GM10248 (cell line): ENCODE data around the gene PTPN3.

Experiments used
- CTCF ChIA-PET: fragments of 300-600 bp; sonication (Branson Sonifier 250); formaldehyde crosslinking; extraction: SDS; loops from one replicate; lab custom pipeline; 2021; ENCODE audit warnings: antibody characterized with exemption; lab: Yijun Ruan, JAX
- POLR2A ChIA-PET: fragments of 350-650 bp; sonication (Branson Sonifier 250); formaldehyde crosslinking; extraction: SDS; loops from one replicate; lab custom pipeline; 2020; ENCODE audit warnings: antibody characterized with exemption; lab: Yijun Ruan, JAX
- DNase-seq: peaks from one replicate; pipeline ENCODE4 v3.0.0; 2012; ENCODE audit errors: extremely low spot score
- TF ChIP-seq, protein P1 (sequence below): IDR thresholded peaks from 2 replicates; pipeline ENCODE4 v1.5.1; 2012; ENCODE audit warnings: mild to moderate bottlenecking, low read depth; ENCODE audit errors: extremely low read depth, missing control alignments, control extremely low read depth

PTPN3 gene

DNA sequence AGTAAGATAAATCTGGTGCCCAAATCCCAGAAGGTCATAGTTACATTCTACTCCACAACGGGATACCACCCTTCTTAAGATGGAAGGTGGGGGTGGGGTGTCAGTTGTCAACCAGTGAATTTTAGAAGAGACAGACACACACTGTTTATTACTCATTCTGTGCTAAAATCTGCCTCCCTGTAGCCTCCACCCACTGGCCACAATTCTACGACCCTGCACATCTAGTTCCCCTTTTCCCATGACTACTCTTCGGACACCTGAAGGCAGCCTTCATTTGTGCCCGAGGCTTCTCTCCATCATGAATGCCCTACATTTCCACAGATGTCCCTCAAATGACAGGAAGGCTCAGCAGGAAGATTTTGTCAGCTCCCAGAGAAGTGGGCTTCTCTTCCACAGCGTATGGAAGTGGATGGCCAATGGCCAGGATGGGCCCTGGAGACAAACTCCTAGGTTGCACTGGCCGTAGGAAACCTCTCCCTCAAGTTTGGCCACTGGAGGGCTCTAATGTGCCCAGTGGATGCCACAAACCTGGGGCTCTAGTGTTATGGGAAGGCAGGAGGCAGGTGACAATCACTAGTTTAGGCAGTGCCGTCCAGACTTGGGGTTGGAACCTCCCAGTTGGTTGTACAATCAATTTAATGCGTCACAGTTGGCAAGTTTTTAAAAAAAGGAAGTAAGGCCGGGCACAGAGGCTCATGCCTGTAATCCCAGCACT is 46.6 kb downstream of the PTPN3 start:
- no peak for DNase-seq
- ChIA-PET POLR2A (no interaction called here), CTCF (interaction anchor here (1.8 to 8.9 kb wide), 3 partner anchors 10 to 18 kb away, joined by 6 to 84 read pairs (median 29); no protein-coding TSS in a partner anchor)
- TF ChIP-seq, protein P1, sequence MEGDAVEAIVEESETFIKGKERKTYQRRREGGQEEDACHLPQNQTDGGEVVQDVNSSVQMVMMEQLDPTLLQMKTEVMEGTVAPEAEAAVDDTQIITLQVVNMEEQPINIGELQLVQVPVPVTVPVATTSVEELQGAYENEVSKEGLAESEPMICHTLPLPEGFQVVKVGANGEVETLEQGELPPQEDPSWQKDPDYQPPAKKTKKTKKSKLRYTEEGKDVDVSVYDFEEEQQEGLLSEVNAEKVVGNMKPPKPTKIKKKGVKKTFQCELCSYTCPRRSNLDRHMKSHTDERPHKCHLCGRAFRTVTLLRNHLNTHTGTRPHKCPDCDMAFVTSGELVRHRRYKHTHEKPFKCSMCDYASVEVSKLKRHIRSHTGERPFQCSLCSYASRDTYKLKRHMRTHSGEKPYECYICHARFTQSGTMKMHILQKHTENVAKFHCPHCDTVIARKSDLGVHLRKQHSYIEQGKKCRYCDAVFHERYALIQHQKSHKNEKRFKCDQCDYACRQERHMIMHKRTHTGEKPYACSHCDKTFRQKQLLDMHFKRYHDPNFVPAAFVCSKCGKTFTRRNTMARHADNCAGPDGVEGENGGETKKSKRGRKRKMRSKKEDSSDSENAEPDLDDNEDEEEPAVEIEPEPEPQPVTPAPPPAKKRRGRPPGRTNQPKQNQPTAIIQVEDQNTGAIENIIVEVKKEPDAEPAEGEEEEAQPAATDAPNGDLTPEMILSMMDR, result no peak

DNA sequence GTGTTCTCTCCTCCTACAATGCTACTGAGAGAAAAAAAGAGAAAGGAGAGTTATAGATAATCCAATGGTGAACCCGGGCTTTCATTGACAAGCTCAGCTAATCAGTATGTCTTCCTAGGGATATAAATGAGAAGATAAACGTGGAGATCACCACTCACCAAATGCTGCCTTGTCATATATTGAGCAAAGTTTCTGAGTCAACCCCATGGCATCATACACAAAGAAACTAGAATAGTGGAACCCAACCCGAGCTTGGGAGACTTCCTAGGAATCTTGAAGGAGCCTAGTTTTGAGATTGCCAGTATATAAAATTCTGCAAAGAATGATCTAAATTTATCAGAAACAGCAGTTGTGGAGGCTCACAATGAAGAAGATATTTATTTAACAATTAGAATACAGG is 47.8 kb downstream of the PTPN3 start:
- TF ChIP-seq, protein P1, result no peak
- ChIA-PET POLR2A (no interaction called here), CTCF (interaction anchor here (1.8 to 8.9 kb wide), 4 partner anchors 9 to 39 kb away, joined by 6 to 84 read pairs (median 18); no protein-coding TSS in a partner anchor)
- DNase-seq, result no peak

DNA sequence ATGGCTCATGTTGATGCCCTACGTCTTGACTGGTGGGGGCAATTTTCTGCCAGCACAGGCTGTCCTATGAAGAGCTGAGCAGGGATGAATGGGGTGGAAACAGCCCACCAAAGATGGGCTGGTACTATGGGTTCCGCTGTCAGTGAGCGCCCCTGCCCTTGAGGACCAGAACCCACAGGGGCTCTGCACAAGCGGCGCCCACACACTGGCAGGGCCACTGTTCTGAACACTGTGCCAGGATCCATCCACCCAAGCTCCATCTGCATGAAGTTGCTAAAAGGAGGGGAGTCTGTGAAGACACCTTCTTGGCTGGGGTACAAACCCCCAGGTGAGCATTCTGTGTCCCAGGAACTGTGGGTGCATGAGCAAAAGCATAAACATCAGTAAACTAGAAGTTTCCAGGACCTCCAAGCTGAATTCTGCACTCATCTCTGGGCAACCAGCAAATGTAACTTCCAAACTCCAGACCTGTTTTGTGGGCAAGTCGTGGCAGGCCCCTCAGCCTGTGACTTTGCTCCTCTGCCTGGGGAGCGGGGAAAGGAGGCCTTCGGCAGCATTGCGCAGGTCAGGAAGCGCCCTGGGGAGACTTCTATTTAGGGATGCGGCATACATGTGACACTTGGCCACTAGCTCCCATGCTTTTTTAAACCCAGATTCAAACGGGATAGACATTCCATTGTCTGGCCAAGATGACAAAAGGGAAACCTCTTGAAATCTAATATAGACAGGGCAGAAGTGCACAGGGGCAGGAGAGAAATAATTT is 48.9 kb downstream of the PTPN3 start:
- CTCF ChIA-PET, result interaction anchor here (1.1 to 8.9 kb wide), 7 partner anchors 8 to 39 kb away, joined by 3 to 84 read pairs (median 4); no protein-coding TSS in a partner anchor
- TF ChIP-seq, protein P1, result no peak
- POLR2A ChIA-PET, result no interaction called here
- no peak for DNase-seq

DNA sequence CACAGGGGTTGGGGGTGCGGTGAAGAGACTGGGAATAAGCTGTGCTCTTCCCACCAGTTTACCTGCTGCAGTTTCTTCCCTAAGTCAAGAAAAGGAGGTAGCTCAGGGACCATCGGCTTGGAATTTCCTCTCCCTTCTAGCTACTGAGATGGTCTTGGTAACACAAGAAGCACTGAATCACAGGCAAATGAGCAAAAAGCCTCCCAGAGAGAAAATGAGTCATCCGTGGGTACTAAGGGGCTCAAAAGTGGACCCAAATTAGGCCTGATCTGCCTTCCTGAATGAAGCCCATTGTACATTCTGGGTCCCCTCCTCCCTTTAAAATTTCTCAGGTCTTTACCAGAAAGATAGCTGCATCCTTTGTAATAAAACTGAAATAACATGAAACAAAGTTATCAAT is 49.9 kb downstream of the PTPN3 start:
- POLR2A ChIA-PET, result no interaction called here
- TF ChIP-seq, protein P1, result no peak
- CTCF ChIA-PET, result interaction anchor here (0.8 to 8.9 kb wide), 12 partner anchors 7 to 79 kb away, joined by 3 to 84 read pairs (median 4); no protein-coding TSS in a partner anchor
- DNase-seq, result no peak

DNA sequence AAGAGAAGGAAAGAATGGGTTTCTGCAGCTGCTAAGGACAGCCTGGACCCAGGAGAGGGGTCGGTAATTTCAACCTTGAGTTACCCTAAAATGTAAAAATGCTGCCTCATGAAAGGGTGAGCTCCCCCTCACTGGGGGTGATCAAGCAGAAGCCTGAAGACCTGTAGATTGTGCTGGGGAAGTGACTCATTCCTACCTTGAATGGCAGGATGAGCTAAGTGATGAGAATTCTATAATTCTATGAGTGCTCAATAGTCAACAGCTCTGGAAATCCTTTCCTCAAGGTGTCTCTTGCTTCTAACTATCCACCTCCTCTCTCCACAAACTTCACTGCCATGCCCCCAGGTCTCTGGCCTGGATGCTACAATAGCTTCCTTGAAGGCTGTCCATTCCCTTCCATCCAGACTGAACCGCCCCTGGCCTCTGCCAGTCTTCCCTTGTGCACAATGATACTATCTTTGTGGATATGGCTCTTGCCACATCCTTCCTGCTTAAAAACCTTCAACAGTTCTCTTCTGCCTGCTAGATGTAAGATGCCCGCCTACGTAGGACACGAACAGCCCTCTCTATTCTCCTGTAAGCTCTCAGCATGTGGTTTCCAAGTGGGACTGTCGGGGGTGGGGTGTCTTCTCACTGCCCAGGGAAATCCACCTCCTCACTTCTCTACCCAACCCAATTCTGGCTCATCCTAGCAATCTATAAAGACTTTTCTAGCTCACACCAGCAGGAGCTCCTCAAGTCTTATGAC is 50.6 kb downstream of the PTPN3 start:
- ChIA-PET CTCF (interaction anchor here (0.8 to 8.9 kb wide), 13 partner anchors 6 to 203 kb away, joined by 3 to 84 read pairs (median 4); no protein-coding TSS in a partner anchor), POLR2A (no interaction called here)
- DNase-seq, result no peak
- TF ChIP-seq, protein P1, result no peak

DNA sequence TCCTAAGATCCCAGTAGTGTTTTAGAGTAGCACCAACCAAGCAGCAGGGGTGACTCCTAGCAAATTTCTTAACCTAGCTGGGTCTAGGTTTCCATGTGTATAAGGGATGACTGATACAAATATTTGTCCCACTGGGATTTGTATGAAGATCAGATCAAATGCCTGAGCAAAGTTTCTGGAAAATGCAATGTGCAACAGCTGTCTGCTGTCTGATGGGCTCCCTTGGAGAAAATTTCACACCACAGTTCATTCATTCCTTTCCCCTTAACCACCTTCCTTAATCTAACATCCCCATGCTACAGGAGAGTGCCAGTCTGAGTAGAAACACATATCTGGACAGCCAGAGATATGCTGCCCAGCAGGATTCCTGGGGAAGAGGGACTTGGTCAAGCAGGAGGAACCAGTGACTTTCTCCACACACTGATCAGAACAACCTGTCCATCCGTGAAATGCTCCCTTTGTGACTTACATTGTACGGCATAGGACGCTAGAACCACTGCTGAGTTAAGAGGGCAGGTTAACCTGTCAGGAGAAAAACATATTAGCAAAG is 53.3 kb downstream of the PTPN3 start:
- no peak for DNase-seq
- TF ChIP-seq, protein P1, result no peak
- CTCF ChIA-PET, result interaction anchor here (0.9 to 6.5 kb wide), 2 partner anchors 12 to 24 kb away, joined by 3 to 68 read pairs; no protein-coding TSS in a partner anchor
- POLR2A ChIA-PET, result no interaction called here
